WI38 (cell line): ENCODE data around the gene VSTM1.
"Not testable (repeated sequence)": the region's sequence is repeated elsewhere in the genome, so short reads cannot be mapped to it uniquely, and the experiment has no call there.

Experiments
- H3K4me3 ChIP-seq: 2 replicates; pipeline ENCODE4 v1.5.1; 2011; ENCODE audit warnings: low read depth, mild to moderate bottlenecking, control low read depth, low read length
- TF ChIP-seq, protein P1 (sequence below): IDR thresholded peaks from 2 replicates; pipeline ENCODE4 v1.5.1; 2012; ENCODE audit warnings: low read depth, mild to moderate bottlenecking, control low read depth, low read length

Gene VSTM1

GRCh38 chr19:54104998-54105715 is 41.5 kb upstream of the VSTM1 start:
- TF ChIP-seq, protein P1, sequence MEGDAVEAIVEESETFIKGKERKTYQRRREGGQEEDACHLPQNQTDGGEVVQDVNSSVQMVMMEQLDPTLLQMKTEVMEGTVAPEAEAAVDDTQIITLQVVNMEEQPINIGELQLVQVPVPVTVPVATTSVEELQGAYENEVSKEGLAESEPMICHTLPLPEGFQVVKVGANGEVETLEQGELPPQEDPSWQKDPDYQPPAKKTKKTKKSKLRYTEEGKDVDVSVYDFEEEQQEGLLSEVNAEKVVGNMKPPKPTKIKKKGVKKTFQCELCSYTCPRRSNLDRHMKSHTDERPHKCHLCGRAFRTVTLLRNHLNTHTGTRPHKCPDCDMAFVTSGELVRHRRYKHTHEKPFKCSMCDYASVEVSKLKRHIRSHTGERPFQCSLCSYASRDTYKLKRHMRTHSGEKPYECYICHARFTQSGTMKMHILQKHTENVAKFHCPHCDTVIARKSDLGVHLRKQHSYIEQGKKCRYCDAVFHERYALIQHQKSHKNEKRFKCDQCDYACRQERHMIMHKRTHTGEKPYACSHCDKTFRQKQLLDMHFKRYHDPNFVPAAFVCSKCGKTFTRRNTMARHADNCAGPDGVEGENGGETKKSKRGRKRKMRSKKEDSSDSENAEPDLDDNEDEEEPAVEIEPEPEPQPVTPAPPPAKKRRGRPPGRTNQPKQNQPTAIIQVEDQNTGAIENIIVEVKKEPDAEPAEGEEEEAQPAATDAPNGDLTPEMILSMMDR: no peak
- no peak overlapping the region for H3K4me3 ChIP-seq

DNA sequence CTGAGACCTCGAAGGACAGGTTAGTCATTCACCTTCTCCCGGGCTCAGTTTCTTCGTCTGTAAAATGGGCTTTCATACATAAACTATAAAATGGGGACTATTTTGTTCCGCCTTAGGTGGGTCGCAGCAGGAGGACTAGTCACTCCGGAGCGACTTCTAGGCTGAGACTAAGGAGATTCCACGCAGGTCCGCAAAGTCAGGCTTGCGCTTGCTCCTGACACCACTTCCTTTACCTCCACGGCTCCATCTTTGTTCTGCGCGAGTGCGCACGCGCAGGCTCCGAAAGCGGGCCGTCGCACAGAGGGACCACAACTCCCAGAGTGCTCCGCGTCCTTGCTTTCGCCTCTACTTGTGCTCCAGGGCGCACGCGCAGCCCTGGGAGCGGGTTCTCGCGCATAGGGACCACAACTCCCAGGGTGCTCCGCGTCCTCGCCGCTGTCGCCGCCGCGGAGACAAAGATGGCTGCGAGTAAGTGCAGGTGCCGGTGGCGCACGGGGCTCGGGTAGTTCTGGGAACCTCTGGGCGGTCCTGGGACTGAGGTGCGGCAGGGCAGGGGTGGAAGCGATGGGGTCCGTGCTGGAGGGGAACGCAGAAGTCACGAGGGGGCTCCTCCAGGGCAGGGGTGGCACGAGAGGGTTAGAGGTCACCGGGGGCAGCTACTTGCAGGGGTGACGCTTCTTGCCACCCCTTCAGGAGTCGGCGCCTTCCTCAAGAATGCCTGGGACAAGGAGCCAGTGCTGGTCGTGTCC is 38.9 kb upstream of the VSTM1 start, which contains the start of gene NDUFA3:
Gene NDUFA3 (plus strand): TSS at position 435 of the 749 bp plus-strand sequence. CDS start 24 bp downstream, at position 459.
- peak within 1 kb of the TSS; percentile 87 for H3K4me3 ChIP-seq
- TF ChIP-seq, protein P1: no peak

DNA sequence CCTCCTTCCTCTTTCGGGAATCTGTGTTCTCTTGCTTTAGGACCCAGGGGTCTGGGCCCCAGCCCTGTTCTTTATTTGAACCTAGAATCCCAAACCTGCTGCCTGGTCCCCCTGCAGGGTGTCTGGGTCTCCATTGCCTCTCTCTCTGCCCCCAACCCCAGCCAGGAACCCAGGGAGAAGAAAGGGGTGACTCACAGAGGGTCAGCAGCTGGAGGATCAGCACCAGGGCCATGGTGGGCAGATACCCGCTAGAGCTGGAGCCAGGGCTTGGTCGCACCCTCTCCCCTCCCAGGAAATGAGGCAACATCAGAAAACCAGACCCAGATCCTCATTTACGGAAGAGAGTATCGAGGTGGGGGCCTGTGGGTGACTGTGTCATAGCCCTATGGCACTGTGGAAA is 36.9 kb upstream of the VSTM1 start, which contains the start of gene OSCAR:
Gene OSCAR (minus strand): TSS at position 243 of the 400 bp plus-strand sequence. CDS start 11 bp downstream, at position 232.
- no peak within 1 kb of the TSS for H3K4me3 ChIP-seq
- TF ChIP-seq, protein P1: no peak

DNA sequence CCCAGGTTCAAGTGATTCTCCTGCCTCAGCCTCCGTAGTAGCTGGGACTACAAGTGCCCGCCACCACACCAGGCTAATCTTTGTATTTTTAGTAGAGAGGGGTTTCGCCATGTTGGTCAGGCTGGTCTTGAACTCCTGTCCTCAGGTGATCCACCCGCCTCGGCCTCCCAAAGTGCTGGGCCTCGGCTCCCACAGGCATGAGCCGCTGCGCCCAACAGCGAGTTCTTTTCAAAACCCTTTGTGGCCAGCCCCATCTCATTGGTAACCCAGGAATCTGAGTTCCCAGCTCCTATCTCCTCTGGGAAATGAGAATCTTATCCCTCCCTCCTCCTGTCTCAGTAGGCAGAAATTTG is 36.2 kb upstream of the VSTM1 start:
- not testable (repeated sequence) for H3K4me3 ChIP-seq

- TF ChIP-seq, protein P1: no peak
- H3K4me3 ChIP-seq: no peak overlapping the region
Measured at GRCh38 chr19:54099190-54099902, 35.6 kb upstream of the VSTM1 start.

DNA sequence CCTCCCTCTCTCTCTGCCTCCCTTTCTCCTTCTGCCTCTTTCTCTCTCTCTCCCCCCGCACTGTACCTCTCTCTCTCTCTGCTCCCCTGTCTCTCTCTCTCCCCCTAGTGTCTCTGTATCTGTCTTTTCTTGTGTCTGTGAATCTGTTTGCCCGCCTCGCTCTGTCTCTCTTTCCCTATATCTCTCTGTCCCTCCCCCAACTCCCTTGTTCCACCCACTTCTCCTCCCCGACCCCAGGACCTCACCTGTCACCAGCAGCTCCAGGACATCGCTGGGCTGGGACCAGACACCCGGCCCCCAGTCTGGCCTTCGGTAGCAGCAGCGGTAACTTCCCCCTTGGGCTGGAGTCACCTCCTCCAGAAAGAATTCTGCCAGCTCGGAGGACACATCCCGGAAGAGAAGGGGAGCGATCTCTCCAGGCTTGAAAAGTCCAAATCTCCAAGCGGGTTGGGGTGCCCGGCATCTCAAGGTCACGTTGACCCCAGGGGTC is 33.0 kb upstream of the VSTM1 start:
- no peak overlapping the region for H3K4me3 ChIP-seq
- TF ChIP-seq, protein P1: peak; percentile 13; the same call in 1 of the 2 replicates

DNA sequence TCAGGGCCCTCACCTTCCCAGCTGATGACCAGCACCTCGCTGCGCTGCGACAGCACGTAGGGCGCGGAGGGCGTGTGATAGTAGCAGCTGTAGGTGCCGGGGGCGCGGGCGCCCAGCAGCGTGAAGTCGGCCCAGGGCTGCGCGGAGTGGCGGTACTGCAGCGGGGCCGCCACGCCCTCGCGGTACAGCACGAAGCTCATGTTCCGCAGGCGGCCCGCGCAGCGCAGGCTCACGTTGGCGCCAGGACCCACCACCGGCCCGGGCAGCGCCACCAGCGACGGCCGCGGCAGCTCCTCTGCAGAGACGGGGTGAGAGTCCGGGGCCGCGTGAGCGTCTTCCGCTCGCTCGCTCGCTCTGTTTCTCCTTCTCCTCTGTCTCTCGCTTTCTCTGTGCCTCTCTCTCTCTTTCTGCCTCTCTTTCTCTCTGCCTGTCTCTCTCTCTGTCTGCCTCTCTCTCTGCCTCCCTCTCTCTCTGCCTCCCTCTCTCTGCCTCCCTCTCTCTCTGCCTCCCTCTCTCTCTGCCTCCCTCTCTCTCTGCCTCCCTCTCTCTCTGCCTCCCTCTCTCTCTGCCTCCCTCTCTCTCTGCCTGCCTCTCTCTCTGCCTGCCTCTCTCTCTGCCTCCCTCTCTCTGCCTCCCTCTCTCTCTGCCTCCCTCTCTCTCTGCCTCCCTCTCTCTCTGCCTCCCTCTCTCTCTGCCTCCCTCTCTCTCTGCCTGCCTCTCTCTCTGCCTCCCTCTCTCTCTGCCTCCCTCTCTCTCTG is 32.3 kb upstream of the VSTM1 start:
- peak overlapping the region; percentile 30; the same call in 1 of the 2 replicates for H3K4me3 ChIP-seq
